MCF 10A (cell line): Measurements from ENCODE around the gene MOB3A. TPM values are rescaled to one million over a fixed set of nuclear protein-coding genes. Genes with fewer than 3 reads are reported as not detected.

Experiments used
- BruUV-seq: library from RNA; stranded (reverse); fragments of 400-500 nt; replicated peaks from 2 replicates; lab custom pipeline; 2021; lab: Mats Ljungman, UMichigan
- CTCF ChIA-PET: fragments of 300-600 bp; sonication (Branson Sonifier 250); formaldehyde crosslinking; extraction: SDS; loops from one replicate; lab custom pipeline; 2021; ENCODE audit warnings: antibody characterized with exemption, inconsistent platforms; lab: Yijun Ruan, JAX
- POLR2A ChIA-PET: fragments of 300-600, 350-650 bp; sonication (Branson Sonifier 250); formaldehyde crosslinking; extraction: SDS; loops from one replicate; lab custom pipeline; 2020; ENCODE audit warnings: antibody characterized with exemption, inconsistent platforms; lab: Yijun Ruan, JAX
- DNase-seq: peaks from one replicate; pipeline ENCODE4 v3.0.0-alpha.2; 2018; ENCODE audit not compliant: unreplicated experiment
- H3K27ac Mint-ChIP-seq: one replicate; pipeline ENCODE4 v1.8.0; 2022; ENCODE audit warnings: mild to moderate bottlenecking, low read depth, mixed read lengths; ENCODE audit not compliant: unreplicated experiment
- H3K27me3 Mint-ChIP-seq: one replicate; pipeline ENCODE4 v1.8.0; 2022; ENCODE audit warnings: mixed read lengths; ENCODE audit not compliant: insufficient read depth, unreplicated experiment
- H3K36me3 Mint-ChIP-seq: one replicate; pipeline ENCODE4 v1.8.0; 2022; ENCODE audit warnings: mild to moderate bottlenecking, moderate library complexity, mixed read lengths; ENCODE audit not compliant: insufficient read depth, unreplicated experiment
- H3K4me1 Mint-ChIP-seq: one replicate; pipeline ENCODE4 v1.8.0; 2022; ENCODE audit warnings: mixed read lengths; ENCODE audit not compliant: insufficient read depth, unreplicated experiment
- H3K4me3 Mint-ChIP-seq: one replicate; pipeline ENCODE4 v1.8.0; 2022; ENCODE audit warnings: mild to moderate bottlenecking, moderate library complexity, mixed read lengths; ENCODE audit not compliant: unreplicated experiment
- H3K9me3 Mint-ChIP-seq: one replicate; pipeline ENCODE4 v1.8.0; 2022; ENCODE audit warnings: mixed read lengths; ENCODE audit not compliant: unreplicated experiment
- intact Hi-C: fragments of 100-400 bp; cut with micrococcal nuclease; formaldehyde crosslinking; loops from 2 replicates; pipeline ENCODE4 v1.14.1; 2022
- total RNA-seq: library from RNA; stranded (reverse); gene quantifications from 2 replicates; pipeline ENCODE4 v1.2.3, GENCODE V29; 2022
- TF ChIP-seq, protein P1 (sequence below): fragments of 200-600 bp; IDR thresholded peaks from one replicate; pipeline ENCODE4 v1.8.0; 2022; ENCODE audit warnings: antibody characterized with exemption, mild to moderate bottlenecking; ENCODE audit not compliant: unreplicated experiment

MOB3A gene
- total RNA-seq, 1 experiment from 2014 or later: 40.9 TPM

DNA sequence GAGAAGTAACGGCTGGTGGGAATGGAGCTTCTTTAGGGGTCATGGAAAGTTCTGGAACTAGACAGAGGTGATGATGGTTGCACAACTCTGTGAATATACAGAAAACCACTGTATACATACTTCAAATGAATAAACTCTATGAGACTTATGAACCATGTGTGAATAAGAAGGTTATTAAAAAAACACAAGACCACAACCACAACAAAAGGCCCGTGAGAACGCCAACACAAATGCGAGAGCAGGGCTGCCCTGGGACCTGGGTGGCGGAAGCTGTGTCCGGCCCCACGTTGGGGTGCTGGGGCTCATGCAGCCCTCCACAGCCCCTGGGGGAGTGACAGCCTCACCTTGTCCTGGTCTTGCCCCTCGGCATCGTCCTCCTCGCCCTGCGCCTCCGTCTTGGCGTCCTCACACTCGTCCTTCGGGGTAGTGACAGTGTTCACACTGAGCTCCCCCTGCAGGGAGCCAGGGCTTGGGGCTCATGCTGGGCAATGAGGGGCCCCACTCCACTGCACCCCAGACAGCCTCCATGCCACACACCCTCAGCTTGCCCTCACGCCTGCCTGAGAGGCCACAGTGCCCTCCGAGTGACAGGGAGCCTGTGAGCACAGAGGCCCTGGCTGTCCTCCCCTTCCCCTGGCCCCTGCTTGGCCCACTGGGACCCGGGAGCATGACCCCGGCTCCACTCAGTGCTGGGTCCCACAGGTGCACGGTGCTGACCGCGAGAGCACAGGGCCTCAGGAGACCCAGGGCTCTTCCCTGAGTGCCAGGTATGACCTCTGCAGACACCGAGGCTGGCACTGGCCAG, 16.6 kb upstream of the MOB3A start:
- intact Hi-C loops: no loop called here
- H3K9me3 Mint-ChIP-seq: no peaks in the 10 kb centered on the region
- no peaks in the 10 kb centered on the region for H3K27me3 Mint-ChIP-seq
- DNase-seq: no peak
- H3K36me3 Mint-ChIP-seq: peaks cover 82% of the 10 kb centered on the region
- no peak overlapping the region for H3K4me3 Mint-ChIP-seq
- TF ChIP-seq, protein P1, sequence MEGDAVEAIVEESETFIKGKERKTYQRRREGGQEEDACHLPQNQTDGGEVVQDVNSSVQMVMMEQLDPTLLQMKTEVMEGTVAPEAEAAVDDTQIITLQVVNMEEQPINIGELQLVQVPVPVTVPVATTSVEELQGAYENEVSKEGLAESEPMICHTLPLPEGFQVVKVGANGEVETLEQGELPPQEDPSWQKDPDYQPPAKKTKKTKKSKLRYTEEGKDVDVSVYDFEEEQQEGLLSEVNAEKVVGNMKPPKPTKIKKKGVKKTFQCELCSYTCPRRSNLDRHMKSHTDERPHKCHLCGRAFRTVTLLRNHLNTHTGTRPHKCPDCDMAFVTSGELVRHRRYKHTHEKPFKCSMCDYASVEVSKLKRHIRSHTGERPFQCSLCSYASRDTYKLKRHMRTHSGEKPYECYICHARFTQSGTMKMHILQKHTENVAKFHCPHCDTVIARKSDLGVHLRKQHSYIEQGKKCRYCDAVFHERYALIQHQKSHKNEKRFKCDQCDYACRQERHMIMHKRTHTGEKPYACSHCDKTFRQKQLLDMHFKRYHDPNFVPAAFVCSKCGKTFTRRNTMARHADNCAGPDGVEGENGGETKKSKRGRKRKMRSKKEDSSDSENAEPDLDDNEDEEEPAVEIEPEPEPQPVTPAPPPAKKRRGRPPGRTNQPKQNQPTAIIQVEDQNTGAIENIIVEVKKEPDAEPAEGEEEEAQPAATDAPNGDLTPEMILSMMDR: no peak
- H3K27ac Mint-ChIP-seq: no peak overlapping the region
- ChIA-PET CTCF (interaction anchor here (0.6 to 1.5 kb wide), 5 partner anchors 9 to 185 kb away, joined by 3 to 6 read pairs (median 3); no protein-coding TSS in a partner anchor), POLR2A (interaction anchor here (0.6 to 1.5 kb wide), 2 partner anchors 39 to 72 kb away, joined by 3 to 6 read pairs; partner anchors contain the start of gene AP3D1)
- no TSS peak for BruUV-seq
- peaks cover 7% of the 10 kb centered on the region for H3K4me1 Mint-ChIP-seq

GRCh38 chr19:2111886-2112285, 15.8 kb upstream of the MOB3A start:
- TF ChIP-seq, protein P1: no peak
- peaks cover 7% of the 10 kb centered on the region for H3K4me1 Mint-ChIP-seq
- no peak overlapping the region for H3K27ac Mint-ChIP-seq
- CTCF ChIA-PET: interaction anchor here (1.0 kb wide), 1 partner anchor 29 kb away, joined by 6 read pairs; no protein-coding TSS in a partner anchor
- no peak overlapping the region for H3K4me3 Mint-ChIP-seq
- intact Hi-C loops: no loop called here
- no peak for DNase-seq
- BruUV-seq: no TSS peak
- POLR2A ChIA-PET: no interaction called here
- H3K36me3 Mint-ChIP-seq: peaks cover 82% of the 10 kb centered on the region
- no peaks in the 10 kb centered on the region for H3K9me3 Mint-ChIP-seq
- H3K27me3 Mint-ChIP-seq: no peaks in the 10 kb centered on the region

DNA sequence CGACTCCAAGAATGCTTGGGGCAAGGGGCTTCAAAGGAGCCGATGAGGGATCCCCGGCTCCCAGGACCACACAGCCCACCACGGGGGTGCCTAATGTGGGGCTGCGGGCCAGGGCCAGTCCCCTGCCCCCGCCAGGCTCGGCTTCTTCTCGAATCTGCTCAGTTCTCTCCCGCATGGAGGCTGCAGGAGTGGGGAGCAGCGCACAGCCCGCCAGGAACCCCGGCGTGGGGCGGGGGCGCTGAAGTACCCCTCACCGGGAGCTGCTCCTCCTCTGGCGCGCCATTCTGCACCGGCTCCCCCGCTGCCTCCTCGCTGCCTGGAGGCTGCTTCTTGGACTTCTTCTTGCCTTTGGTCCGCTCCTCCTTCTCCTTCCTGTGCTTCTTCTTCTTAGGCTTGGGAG, 15.3 kb upstream of the MOB3A start:
- no peaks in the 10 kb centered on the region for H3K9me3 Mint-ChIP-seq
- no peak for DNase-seq
- H3K36me3 Mint-ChIP-seq: peaks cover 82% of the 10 kb centered on the region
- no TSS peak for BruUV-seq
- CTCF ChIA-PET: no interaction called here
- no peak overlapping the region for H3K4me3 Mint-ChIP-seq
- TF ChIP-seq, protein P1: no peak
- H3K27me3 Mint-ChIP-seq: no peaks in the 10 kb centered on the region
- intact Hi-C loops: no loop called here
- POLR2A ChIA-PET: no interaction called here
- H3K27ac Mint-ChIP-seq: no peak overlapping the region
- peaks cover 7% of the 10 kb centered on the region for H3K4me1 Mint-ChIP-seq

- H3K36me3 Mint-ChIP-seq: peaks cover 83% of the 10 kb centered on the region
Observed at GRCh38 chr19:2110822-2111221, 14.7 kb upstream of the MOB3A start.

More at GRCh38 chr19:2110822-2111221, 14.7 kb upstream of the MOB3A start:
- POLR2A ChIA-PET: no interaction called here
- no peak overlapping the region for H3K27ac Mint-ChIP-seq
- no peak for DNase-seq
- no peaks in the 10 kb centered on the region for H3K9me3 Mint-ChIP-seq
- no peak overlapping the region for H3K4me3 Mint-ChIP-seq
- CTCF ChIA-PET: no interaction called here
- intact Hi-C loops: no loop called here
- no TSS peak for BruUV-seq
- TF ChIP-seq, protein P1: no peak
- H3K4me1 Mint-ChIP-seq: peaks cover 7% of the 10 kb centered on the region
- no peaks in the 10 kb centered on the region for H3K27me3 Mint-ChIP-seq
